ENCODE data around the gene SPTBN1.

DNA sequence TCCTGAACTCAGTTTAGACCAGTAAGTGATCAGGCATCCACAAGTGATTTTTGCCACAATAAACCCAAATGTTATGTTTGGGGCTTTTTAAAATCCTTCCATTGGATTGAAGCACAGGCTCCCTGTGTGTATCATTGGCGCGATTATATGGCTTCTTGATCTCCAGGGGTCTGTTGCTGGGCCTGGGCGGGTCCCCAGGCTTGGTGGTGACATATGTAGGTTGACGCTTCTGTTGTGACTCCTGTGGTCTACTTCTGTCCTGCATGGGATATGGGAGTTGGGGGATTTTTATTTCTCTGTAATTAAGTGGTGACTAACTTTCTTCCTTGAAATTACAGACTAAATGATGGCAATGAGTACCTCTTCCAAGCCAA lies 211.1 kb downstream of the SPTBN1 start:
- TF ChIP-seq JUN (IDR thresholded peaks at IDR 0.05; ENCODE audit: borderline replicate concordance, insufficient read depth, insufficient read length, low read depth) = no peak
- no peak for TF ChIP-seq CTCF (IDR thresholded peaks at IDR 0.05; ENCODE audit: extremely low read depth in 1 of 2, insufficient read depth in 1 of 2, low read depth in 1 of 2, low read length in 2 of 2)
- TF ChIP-seq MYC (IDR thresholded peaks at IDR 0.05; ENCODE audit: low read depth, low read length) = no peak
- TF ChIP-seq EZH2 (IDR thresholded peaks at IDR 0.05; ENCODE audit: borderline replicate concordance, low read depth, low read length, severe bottlenecking) = no peak
